ENCODE results near the gene MED31.

DNA sequence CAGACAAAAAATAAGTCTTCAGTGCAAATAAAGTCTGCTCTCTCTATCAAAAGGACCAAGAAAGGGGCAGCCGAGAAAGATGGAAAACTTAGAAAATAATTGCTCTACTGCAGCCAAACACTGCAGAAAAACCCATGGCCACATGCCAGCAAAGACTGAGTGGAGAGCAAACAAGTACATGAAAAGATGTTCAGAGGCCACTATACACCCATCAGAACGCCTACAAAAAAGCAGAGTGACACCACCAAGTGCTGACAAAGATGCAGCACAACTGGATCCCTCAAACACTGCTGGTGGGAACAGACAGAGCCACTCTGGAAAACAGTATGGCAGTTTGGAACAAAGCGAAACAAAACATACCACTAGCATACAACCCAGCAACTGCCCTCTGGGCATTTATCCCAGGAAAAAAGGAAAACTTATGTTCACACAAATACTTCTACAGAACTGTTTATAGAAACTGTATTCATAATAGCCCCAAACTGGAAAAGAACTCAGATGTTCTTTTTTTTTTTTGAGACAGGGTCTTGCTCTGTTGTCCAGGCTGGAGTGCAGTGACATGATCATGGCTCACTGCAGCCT, 47.6 kb downstream of the MED31 start:
- TF ChIP-seq ZNF776 (tag by site-specific recombination; IDR thresholded peaks at IDR 0.05; ENCODE audit: borderline replicate concordance) (no peak), ZNF350 (tag by site-specific recombination; IDR thresholded peaks at IDR 0.05) (no peak)
- TF ChIP-seq, protein P1, sequence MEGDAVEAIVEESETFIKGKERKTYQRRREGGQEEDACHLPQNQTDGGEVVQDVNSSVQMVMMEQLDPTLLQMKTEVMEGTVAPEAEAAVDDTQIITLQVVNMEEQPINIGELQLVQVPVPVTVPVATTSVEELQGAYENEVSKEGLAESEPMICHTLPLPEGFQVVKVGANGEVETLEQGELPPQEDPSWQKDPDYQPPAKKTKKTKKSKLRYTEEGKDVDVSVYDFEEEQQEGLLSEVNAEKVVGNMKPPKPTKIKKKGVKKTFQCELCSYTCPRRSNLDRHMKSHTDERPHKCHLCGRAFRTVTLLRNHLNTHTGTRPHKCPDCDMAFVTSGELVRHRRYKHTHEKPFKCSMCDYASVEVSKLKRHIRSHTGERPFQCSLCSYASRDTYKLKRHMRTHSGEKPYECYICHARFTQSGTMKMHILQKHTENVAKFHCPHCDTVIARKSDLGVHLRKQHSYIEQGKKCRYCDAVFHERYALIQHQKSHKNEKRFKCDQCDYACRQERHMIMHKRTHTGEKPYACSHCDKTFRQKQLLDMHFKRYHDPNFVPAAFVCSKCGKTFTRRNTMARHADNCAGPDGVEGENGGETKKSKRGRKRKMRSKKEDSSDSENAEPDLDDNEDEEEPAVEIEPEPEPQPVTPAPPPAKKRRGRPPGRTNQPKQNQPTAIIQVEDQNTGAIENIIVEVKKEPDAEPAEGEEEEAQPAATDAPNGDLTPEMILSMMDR (tag by site-specific recombination; IDR thresholded peaks at IDR 0.05), result no peak

Measured in HEK293 (cell line).